Measurements from ENCODE around the gene SRR.
"Not testable (repeated sequence)": the region's sequence is repeated elsewhere in the genome, so short reads cannot be mapped to it uniquely, and the experiment has no call there.

Gene SRR, protein sequence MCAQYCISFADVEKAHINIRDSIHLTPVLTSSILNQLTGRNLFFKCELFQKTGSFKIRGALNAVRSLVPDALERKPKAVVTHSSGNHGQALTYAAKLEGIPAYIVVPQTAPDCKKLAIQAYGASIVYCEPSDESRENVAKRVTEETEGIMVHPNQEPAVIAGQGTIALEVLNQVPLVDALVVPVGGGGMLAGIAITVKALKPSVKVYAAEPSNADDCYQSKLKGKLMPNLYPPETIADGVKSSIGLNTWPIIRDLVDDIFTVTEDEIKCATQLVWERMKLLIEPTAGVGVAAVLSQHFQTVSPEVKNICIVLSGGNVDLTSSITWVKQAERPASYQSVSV

DNA sequence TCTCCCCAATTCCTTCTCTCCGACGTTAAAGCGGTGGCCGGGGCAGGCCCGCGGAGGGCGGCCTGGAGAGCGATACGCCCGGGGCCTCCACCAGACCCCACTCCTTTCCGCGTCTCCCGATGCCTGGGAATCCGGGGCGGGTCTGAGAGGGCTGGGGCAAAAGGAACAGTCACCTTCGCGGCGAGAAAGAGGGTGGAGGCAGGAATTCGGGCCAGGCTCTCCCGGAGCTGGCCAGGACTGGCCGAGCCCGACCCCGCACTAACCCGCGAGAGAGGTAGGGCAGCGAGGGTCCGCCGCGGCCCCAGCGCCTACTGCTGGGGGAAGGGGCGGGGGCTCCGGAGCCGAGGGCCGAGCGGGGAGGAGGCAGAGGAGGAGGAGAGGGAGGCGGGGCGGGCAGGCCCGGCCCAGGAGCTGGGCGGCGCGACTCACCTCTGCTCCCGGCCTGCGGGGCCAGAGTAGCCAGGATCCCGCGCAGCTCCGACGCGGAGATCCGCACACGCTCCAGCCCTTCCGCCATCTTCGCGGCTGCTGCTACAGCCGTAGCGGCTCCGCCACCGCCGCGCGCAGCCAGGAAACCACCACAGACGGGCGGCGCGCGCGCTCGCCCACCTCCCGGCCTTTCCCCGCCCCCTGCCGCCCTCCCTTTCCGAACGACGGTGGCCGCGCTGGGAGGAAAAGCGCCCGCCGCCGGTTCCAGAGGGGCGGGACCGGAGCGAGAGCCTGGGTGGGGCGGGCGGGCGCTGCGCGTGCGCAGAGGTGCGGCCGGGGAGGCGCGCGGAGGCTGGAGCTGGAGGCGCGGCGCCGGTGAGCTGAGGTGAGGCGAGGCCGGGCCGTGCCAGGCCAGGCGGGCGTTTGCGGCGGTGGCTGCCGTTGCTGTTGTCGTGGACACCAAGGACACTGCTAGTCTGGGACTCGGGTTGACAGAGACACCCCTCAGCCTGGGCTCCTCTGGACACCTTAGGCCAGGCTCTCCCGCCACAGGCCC is at the start of gene SRR, which contains the start of gene SMG6:
TSS of gene SRR (plus strand) at position 747 of the 985 bp plus-strand sequence. CDS start 11,611 bp downstream, outside the sequence.
TSS of gene SMG6 (minus strand) at position 582 of the 985 bp plus-strand sequence. CDS start at position 517, 65 bp downstream.
- FAIRE-seq: no peak
- DNase-seq (ENCODE audit: insufficient read length, low spot score): peak; percentile 89
- peak; percentile 81 for TF ChIP-seq POLR2A (IDR thresholded peaks at IDR 0.05; ENCODE audit: low read depth, low read length)

DNA sequence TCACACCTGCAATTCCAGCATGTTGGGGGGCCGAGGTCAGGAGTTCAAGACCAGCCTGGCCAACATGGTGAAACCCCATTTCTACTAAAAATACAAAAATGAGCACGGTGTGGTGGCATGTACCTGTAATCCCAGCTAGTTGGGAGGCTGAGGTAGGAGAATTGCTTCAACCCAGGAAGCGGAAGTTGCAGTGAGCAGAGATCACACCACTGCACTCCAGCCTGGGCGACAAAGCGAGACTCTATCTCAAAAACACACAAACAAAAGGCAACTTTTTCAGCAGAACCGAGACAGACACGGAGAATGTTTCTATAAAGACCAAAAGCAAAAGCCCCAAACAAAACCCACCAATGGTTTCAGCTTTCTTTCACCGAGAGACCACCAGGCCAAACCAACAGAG is 44.9 kb upstream of the SRR start:
- not testable (repeated sequence) for DNase-seq (ENCODE audit: insufficient read length, low spot score); FAIRE-seq

DNA sequence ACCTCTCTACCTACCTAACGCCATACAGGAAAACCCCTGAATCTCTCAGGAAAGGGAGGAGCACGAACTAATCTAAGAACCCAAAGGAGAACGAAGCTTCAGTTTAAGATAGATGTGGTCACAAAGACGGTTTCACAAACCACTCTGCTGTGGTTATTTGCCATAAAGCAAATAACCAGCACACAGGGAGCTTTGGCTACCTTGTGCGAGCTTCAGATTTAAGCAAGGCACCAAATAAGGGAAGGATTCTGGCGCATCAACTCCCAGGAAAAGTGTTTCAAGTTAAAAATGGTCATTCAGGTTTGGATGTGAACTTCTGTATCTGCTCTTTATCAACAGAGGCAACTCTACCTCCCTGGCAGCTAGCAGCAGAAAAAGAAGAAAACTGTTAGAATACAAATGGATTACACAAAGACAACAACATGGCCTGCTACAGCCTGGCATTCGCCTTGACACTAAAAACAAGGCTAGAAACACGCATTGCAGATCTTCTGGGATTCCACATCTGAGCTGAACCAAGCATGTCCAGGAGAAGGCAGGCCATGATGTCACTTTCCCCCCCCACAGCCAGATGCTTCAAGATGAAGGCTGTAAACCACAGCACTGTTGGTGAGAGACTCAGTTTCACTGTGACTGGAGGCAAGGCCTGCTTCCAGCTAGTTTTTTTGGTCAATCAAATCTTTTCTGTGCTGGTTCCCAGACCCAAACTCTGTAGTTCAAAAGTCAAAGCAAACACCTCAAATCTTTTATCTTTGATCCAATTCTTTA is 43.8 kb upstream of the SRR start:
- FAIRE-seq (no peak), DNase-seq (ENCODE audit: insufficient read length, low spot score) (no peak)
- TF ChIP-seq POLR2A (IDR thresholded peaks at IDR 0.05; ENCODE audit: low read depth, low read length): no peak

DNA sequence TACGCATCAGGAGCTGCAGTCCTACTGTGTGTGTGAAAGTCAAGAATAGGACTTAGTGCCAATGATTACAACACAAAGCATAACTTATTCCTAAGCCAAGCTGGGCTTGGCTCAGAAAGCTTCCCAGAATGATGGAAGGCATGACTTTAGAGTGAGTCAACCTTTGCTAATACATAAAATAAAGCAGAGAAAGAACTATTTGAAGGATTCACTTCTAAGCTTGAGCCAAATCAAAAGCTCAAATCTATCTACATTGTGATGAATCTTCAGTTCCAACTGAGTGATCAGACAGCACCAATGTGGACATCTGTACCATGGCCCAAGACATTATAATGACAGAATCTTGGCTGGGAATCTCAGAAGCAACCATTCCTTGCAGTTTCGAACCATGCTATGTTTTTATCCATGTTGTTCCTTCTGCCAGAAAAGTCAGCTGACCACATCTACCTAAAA is 41.6 kb upstream of the SRR start:
- DNase-seq (ENCODE audit: insufficient read length, low spot score): no peak
- peak; percentile 93 for FAIRE-seq
- no peak for TF ChIP-seq POLR2A (IDR thresholded peaks at IDR 0.05; ENCODE audit: low read depth, low read length)

DNA sequence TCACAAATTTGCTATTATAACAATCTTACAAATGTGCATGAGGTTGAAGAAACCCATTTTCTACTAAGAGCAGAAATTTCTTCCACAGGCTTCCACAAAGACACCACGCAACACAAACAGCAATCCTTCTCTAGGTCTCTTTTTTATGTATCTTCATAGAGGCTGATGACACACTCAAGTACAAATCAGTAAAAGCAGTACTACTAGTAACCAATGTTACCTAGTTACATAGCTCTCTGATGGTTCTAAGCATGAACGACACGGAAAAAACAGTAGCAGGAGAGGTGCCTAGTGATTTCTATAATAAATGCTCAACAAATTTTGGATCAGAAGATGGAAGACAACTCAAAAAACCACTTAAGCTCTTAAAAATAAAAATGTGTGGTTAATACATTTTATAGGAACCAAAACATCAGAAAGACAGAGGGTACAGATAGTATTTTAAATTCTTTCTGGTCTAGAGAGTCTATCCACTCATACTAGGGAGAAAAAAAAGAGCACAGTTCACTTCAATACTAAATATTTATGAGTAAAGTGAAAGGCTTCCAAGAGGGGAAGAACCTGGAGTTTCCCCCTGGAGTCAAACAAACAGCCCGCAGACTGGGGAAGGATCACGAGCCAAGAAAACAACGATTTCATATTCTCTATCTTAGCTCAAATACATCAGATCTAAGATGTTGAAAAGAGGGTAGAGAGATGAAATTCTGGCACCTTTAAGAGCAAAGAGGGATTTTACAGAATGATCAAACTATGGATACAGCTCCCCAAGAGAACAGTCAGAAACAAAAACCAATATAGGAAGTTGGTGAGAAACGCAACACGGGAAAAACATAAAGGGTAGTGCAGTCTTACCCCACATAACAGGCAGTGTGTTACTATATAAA is 40.3 kb upstream of the SRR start:
- FAIRE-seq (no peak), DNase-seq (ENCODE audit: insufficient read length, low spot score) (no peak)
- TF ChIP-seq POLR2A (IDR thresholded peaks at IDR 0.05; ENCODE audit: low read depth, low read length): no peak

DNA sequence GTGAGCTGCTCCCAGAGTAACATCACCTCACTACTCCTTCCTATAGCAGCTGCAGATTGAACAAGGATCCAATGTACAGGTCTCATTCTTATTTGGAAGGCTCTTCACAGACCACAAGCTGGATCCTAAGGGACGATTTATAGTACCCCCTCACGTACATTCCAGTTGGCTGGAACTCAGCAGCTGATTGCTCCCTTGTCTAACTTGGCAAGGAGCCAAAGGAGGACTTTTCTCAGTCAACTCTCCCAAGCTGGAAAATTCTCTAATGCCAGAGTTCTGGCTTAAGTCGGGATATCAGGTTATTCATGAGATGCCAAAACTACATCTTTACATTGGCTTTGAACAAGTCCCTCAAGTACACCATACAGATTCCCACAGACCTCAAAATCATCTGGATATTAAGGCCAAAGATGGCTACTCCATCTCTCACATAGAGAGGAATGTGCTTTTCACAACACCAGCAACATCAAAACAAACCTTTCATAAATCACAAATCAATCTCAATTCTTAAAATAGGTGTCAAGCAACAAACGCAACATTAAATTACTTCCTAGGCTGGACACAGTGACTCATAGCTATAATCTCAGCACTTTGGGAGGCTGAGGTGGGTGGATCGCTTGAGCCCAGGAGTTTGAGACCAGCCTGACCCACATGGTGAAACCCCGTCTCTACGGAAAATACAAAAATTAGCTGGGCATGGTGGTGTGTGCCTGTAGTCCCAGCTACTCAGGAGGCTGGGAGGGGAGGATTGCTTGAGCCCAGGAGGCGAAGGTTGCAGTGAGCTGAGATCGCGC is 39.5 kb upstream of the SRR start:
- no peak for FAIRE-seq
- no peak for DNase-seq (ENCODE audit: insufficient read length, low spot score)
- no peak for TF ChIP-seq POLR2A (IDR thresholded peaks at IDR 0.05; ENCODE audit: low read depth, low read length)

DNA sequence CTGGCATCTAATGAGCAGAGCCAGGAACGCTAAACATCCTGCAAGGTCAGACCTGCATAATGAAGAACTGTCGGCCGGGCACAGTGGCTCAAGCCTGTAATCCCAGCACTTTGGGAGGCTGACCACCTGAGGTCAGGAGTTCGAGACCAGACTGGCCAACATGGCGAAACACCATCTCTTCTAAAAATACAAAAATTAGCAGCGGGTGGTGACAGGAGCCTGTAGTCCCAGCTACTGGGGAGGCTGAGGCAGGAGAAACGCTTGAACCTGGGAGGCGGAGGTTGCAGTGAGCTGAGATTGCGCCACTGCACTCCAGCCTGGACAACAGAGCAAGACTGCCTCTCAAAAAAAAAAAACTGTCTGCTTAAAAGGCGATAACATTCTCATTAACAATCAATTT is 38.6 kb upstream of the SRR start:
- DNase-seq (ENCODE audit: insufficient read length, low spot score); FAIRE-seq: not testable (repeated sequence)

DNA sequence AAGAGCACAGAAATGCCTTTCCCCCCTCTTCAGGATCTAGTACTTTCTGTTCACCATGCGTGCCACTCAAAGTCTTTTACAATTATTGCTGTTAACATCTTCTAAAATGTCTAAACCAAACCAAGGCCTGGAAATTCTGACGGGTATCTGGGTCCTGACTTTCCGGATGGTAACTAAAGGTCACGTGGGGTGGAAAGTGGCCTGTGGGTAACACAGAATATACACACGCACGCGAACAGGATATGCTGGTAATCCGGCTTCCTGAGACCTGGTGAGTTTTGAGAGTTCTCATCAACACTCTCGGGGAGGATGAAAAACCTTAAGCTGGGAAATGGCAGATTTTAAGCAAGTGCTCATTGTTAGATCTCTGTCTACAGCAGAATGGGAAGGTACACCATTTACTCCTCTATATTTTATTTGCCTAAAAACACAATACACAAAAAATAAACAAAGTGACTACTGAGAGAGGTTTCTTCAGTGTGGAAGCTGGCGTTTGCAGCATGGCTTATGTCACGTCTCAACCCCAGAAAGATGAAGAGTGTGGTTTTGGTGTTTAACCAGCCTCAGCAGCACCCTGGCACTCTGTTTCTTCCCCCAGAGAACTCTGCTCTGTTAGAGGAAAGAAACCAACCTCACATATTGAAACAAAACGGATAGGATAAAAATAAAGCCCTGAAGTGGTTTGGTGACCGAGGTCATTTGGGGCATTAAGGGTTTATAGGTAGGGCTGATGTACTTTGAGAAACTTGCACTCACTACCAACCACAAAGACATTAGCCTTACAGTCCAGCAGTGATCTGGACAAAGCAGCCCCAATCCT is 37.5 kb upstream of the SRR start:
- FAIRE-seq (no peak), DNase-seq (ENCODE audit: insufficient read length, low spot score) (no peak)
- TF ChIP-seq POLR2A (IDR thresholded peaks at IDR 0.05; ENCODE audit: low read depth, low read length): no peak

DNA sequence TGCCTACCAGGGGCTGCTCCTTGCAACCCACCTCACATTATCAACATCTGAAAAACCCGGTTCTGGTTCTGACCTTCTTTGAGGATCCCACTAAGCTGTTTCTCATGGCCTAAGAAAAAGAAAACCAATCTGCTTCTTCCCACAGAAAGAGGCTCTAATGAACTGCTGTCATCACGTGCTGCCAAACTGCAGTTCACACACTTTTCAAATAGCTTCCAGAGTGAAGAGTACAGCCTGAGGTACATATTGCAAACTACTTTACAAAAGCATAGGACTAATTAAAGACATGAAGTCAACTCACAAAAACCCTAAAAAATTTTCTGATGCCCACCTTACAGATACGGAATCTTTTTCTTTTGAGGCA is 36.9 kb upstream of the SRR start:
- no peak for DNase-seq (ENCODE audit: insufficient read length, low spot score)
- no peak for TF ChIP-seq POLR2A (IDR thresholded peaks at IDR 0.05; ENCODE audit: low read depth, low read length)
- FAIRE-seq: no peak

DNA sequence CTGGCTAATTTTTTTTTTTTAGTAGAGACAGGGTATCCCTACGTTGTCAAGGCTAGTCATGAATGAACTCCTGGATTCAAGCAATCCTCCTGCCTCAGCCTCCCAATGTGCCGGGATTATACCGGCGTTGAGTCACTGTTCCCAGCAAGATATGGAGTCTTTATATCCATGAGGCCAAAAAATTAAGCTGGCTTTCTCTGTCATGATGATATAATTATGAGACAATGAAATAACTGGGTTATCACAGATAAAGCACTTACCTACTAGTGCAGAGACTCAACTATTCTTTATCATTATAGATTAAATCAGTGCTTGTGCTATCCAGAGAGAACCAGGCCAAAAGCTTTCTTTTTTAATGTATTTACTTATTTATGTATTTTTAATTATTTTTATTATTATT is 36.4 kb upstream of the SRR start:
- TF ChIP-seq POLR2A (IDR thresholded peaks at IDR 0.05; ENCODE audit: low read depth, low read length): no peak
- no peak for FAIRE-seq

DNA sequence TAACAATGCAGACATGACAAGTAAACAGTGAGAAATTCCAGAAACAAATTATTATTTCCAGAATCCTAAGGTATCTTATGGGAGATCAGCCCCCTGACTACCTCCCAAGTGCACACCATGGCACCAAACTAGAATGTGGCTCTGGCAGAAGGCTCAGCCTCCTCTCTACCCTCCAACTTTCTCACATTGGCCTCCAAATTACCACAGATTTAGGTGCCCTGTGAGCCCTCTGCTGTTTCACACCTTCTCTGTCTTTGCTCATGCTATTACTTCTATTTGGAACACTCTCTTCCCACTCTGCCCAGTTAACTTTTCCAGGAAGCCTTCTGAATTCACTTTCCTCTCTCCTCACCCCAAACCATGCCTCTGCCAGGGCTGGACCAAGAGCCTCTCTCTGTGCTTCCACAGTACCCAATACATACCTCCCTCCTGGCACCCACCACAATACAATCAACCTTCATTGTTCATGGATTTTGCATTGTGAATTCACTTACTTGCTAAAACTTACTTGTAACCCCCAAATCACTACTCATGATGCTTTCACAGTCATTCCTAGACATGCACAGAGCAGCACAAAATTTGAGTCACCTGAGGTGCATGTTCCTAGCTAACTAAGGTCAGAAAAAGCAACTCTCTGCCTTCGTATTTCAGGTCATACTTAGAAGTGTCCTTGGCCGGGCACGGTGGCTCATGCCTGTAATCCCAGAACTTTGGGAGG is 31.6 kb upstream of the SRR start:
- no peak for TF ChIP-seq POLR2A (IDR thresholded peaks at IDR 0.05; ENCODE audit: low read depth, low read length)
- DNase-seq (ENCODE audit: insufficient read length, low spot score) (no peak), FAIRE-seq (no peak)

More for the DNA sequence above, 36.4 kb upstream of the SRR start:
- no peak for DNase-seq (ENCODE audit: insufficient read length, low spot score)
